Measurements from ENCODE around the gene C16orf78.

The C16orf78 gene

GRCh38 chr16:49369651-49370611 is 3.7 kb upstream of the C16orf78 start:
- in situ Hi-C loops (cut with MboI; ENCODE audit: low pct_unique_long_range_greater_than_20kb, low sequenced_read_pairs), result no loop called here
- no peak for DNase-seq

- DNase-seq, result no peak
- in situ Hi-C loops (cut with MboI; ENCODE audit: low pct_unique_long_range_greater_than_20kb, low sequenced_read_pairs), result no loop called here
Measured at GRCh38 chr16:49376206-49376605, 2.6 kb downstream of the C16orf78 start.

GRCh38 chr16:49377196-49377755 is 3.7 kb downstream of the C16orf78 start:
- in situ Hi-C loops (cut with MboI; ENCODE audit: low pct_unique_long_range_greater_than_20kb, low sequenced_read_pairs), result no loop called here
- no peak for DNase-seq

- in situ Hi-C loops (cut with MboI; ENCODE audit: low pct_unique_long_range_greater_than_20kb, low sequenced_read_pairs), result no loop called here
Measured at GRCh38 chr16:49378238-49378637, 4.6 kb downstream of the C16orf78 start.

GRCh38 chr16:49378816-49379215 is 5.2 kb downstream of the C16orf78 start:
- in situ Hi-C loops (cut with MboI; ENCODE audit: low pct_unique_long_range_greater_than_20kb, low sequenced_read_pairs), result no loop called here
- no peak for DNase-seq

More at GRCh38 chr16:49378238-49378637, 4.6 kb downstream of the C16orf78 start:
- DNase-seq, result no peak

GRCh38 chr16:49382916-49383315 is 9.3 kb downstream of the C16orf78 start:
- in situ Hi-C loops (cut with MboI; ENCODE audit: low pct_unique_long_range_greater_than_20kb, low sequenced_read_pairs), result no loop called here
- DNase-seq, result peak; percentile 2

- in situ Hi-C loops (cut with MboI; ENCODE audit: low pct_unique_long_range_greater_than_20kb, low sequenced_read_pairs), result no loop called here
Measured at GRCh38 chr16:49395021-49395420, 21.4 kb downstream of the C16orf78 start.

GRCh38 chr16:49396206-49396720 is 22.7 kb downstream of the C16orf78 start:
- no peak for DNase-seq
- in situ Hi-C loops (cut with MboI; ENCODE audit: low pct_unique_long_range_greater_than_20kb, low sequenced_read_pairs), result no loop called here

More at GRCh38 chr16:49395021-49395420, 21.4 kb downstream of the C16orf78 start:
- no peak for DNase-seq

- in situ Hi-C loops (cut with MboI; ENCODE audit: low pct_unique_long_range_greater_than_20kb, low sequenced_read_pairs), result no loop called here
- no peak for DNase-seq
Measured at GRCh38 chr16:49398761-49399160, 25.2 kb downstream of the C16orf78 start.

- DNase-seq, result no peak
- in situ Hi-C loops (cut with MboI; ENCODE audit: low pct_unique_long_range_greater_than_20kb, low sequenced_read_pairs), result loop anchor here (25.0 kb wide), 1 partner anchor 513 kb away; no protein-coding TSS in a partner anchor
Measured at GRCh38 chr16:49399594-49400364, 26.2 kb downstream of the C16orf78 start.

- in situ Hi-C loops (cut with MboI; ENCODE audit: low pct_unique_long_range_greater_than_20kb, low sequenced_read_pairs), result loop anchor here (25.0 kb wide), 1 partner anchor 512 kb away; no protein-coding TSS in a partner anchor
- no peak for DNase-seq
Measured at GRCh38 chr16:49400611-49401010, 27.0 kb downstream of the C16orf78 start.

GRCh38 chr16:49405123-49405522 is 31.5 kb downstream of the C16orf78 start:
- DNase-seq, result no peak
- in situ Hi-C loops (cut with MboI; ENCODE audit: low pct_unique_long_range_greater_than_20kb, low sequenced_read_pairs), result loop anchor here (25.0 kb wide), 1 partner anchor 507 kb away; no protein-coding TSS in a partner anchor

- no peak for DNase-seq
- in situ Hi-C loops (cut with MboI; ENCODE audit: low pct_unique_long_range_greater_than_20kb, low sequenced_read_pairs), result loop anchor here (25.0 kb wide), 1 partner anchor 507 kb away; no protein-coding TSS in a partner anchor
Measured at GRCh38 chr16:49405530-49405929, 31.9 kb downstream of the C16orf78 start.

GRCh38 chr16:49407873-49408550 is 34.4 kb downstream of the C16orf78 start:
- in situ Hi-C loops (cut with MboI; ENCODE audit: low pct_unique_long_range_greater_than_20kb, low sequenced_read_pairs), result loop anchor here (25.0 kb wide), 1 partner anchor 504 kb away; no protein-coding TSS in a partner anchor
- DNase-seq, result peak; percentile 79

- in situ Hi-C loops (cut with MboI; ENCODE audit: low pct_unique_long_range_greater_than_20kb, low sequenced_read_pairs), result loop anchor here (25.0 kb wide), 1 partner anchor 503 kb away; no protein-coding TSS in a partner anchor
Measured at GRCh38 chr16:49409121-49409520, 35.5 kb downstream of the C16orf78 start.

GRCh38 chr16:49410226-49410625 is 36.6 kb downstream of the C16orf78 start:
- no peak for DNase-seq
- in situ Hi-C loops (cut with MboI; ENCODE audit: low pct_unique_long_range_greater_than_20kb, low sequenced_read_pairs), result loop anchor here (25.0 kb wide), 1 partner anchor 502 kb away; no protein-coding TSS in a partner anchor

More at GRCh38 chr16:49409121-49409520, 35.5 kb downstream of the C16orf78 start:
- DNase-seq, result no peak

GRCh38 chr16:49411121-49411970 is 37.7 kb downstream of the C16orf78 start:
- no peak for DNase-seq
- in situ Hi-C loops (cut with MboI; ENCODE audit: low pct_unique_long_range_greater_than_20kb, low sequenced_read_pairs), result loop anchor here (25.0 kb wide), 1 partner anchor 501 kb away; no protein-coding TSS in a partner anchor

All from KBM-7 (cell line).